Measurements from ENCODE around the gene CXCL17.
A peak's percentile ranks its signal among the peaks of the same experiment; 100 is the strongest.
"Not testable (repeated sequence)": the region's sequence is repeated elsewhere in the genome, so short reads cannot be mapped to it uniquely, and the experiment has no call there.

The CXCL17 gene

DNA sequence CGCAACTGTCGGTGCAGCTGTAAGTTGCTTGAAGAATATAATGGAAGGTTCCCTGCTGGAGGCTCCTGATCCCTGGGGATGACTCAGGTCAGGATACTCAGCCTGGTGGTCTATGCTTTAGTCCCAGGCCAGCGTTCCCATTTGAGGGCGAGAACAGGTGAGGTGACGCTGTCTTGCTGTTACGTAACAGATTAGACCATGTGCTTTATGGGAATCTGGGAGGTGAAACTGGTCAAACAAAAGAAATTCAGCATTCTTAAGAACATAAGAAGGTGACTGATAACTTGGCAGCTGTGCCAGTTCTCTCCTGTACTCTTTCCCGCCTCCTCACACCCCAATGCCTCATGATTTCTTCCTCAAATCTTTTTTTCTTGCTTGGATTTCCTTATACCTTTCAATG lies at the start of gene CXCL17:
Gene CXCL17, minus strand, starts transcription at position 114 of the 400 bp plus-strand sequence. CDS start 114 bp downstream, outside the sequence.
- no peaks in the 10 kb centered on the region for H3K4me1 Mint-ChIP-seq
- H3K4me3 Mint-ChIP-seq, result no peak within 1 kb of the TSS
- TF ChIP-seq, protein P1, sequence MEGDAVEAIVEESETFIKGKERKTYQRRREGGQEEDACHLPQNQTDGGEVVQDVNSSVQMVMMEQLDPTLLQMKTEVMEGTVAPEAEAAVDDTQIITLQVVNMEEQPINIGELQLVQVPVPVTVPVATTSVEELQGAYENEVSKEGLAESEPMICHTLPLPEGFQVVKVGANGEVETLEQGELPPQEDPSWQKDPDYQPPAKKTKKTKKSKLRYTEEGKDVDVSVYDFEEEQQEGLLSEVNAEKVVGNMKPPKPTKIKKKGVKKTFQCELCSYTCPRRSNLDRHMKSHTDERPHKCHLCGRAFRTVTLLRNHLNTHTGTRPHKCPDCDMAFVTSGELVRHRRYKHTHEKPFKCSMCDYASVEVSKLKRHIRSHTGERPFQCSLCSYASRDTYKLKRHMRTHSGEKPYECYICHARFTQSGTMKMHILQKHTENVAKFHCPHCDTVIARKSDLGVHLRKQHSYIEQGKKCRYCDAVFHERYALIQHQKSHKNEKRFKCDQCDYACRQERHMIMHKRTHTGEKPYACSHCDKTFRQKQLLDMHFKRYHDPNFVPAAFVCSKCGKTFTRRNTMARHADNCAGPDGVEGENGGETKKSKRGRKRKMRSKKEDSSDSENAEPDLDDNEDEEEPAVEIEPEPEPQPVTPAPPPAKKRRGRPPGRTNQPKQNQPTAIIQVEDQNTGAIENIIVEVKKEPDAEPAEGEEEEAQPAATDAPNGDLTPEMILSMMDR (IDR thresholded peaks at IDR 0.05; ENCODE audit: unreplicated experiment in 3 of 3), result no peak
- H3K27me3 Mint-ChIP-seq (ENCODE audit: low read depth), result no peaks in the 10 kb centered on the region
- no peaks in the 10 kb centered on the region for H3K9me3 Mint-ChIP-seq
- peak within 1 kb of the TSS in 1 of 3 experiments; percentile 37 for H3K27ac Mint-ChIP-seq
- H3K36me3 Mint-ChIP-seq (ENCODE audit: low read depth), result no peaks in the 10 kb centered on the region

DNA sequence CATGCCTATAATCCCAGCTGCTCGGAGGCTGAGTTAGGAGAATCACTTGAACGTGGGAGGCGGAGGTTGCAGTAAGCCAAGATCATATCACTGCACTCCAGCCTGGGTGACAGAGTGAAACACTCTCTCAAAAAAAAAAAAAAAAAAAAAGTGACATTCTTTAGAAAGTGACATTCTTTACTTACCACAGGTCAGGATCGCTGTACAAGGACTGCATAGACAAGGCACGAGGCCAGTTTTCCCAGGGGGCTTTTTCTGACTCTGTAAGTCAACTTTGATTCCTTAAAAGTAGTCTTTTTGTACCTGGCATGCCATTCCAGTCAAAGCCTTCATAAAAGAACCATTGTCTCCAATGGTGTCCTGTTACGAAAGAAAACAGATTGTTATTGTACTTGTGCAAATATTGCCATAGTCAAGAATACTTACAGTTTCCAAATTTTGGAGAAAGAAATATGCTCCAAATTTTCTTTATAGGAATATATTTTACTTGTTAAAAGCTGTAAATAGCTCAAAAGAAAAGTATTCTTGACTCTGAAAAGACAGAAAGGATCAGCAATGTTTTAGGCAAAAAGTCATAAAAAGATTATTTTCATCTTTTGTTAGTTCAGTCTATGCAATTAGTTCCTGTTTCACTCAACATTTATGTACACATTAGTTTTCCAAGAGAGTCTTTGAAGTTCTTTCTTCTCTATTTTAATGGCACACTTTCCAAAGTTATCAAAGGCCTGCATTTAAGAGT lies 46.2 kb upstream of the CXCL17 start:
- no peak overlapping the region for H3K27ac Mint-ChIP-seq
- no peaks in the 10 kb centered on the region for H3K4me1 Mint-ChIP-seq
- TF ChIP-seq, protein P1 (IDR thresholded peaks at IDR 0.05; ENCODE audit: unreplicated experiment in 3 of 3), result no peak
- no peaks in the 10 kb centered on the region for H3K36me3 Mint-ChIP-seq (ENCODE audit: low read depth)
- H3K27me3 Mint-ChIP-seq (ENCODE audit: low read depth), result no peaks in the 10 kb centered on the region
- H3K9me3 Mint-ChIP-seq, result no peaks in the 10 kb centered on the region
- no peak overlapping the region for H3K4me3 Mint-ChIP-seq

- Mint-ChIP-seq H3K4me1 (no peaks in the 10 kb centered on the region), H3K36me3 (ENCODE audit: low read depth) (no peaks in the 10 kb centered on the region), H3K4me3 (no peak overlapping the region), H3K27ac (no peak overlapping the region), H3K9me3 (no peaks in the 10 kb centered on the region), H3K27me3 (ENCODE audit: low read depth) (no peaks in the 10 kb centered on the region)
- TF ChIP-seq, protein P1 (IDR thresholded peaks at IDR 0.05; ENCODE audit: unreplicated experiment in 3 of 3), result no peak
Measured at GRCh38 chr19:42487798-42488178, 45.0 kb upstream of the CXCL17 start.

DNA sequence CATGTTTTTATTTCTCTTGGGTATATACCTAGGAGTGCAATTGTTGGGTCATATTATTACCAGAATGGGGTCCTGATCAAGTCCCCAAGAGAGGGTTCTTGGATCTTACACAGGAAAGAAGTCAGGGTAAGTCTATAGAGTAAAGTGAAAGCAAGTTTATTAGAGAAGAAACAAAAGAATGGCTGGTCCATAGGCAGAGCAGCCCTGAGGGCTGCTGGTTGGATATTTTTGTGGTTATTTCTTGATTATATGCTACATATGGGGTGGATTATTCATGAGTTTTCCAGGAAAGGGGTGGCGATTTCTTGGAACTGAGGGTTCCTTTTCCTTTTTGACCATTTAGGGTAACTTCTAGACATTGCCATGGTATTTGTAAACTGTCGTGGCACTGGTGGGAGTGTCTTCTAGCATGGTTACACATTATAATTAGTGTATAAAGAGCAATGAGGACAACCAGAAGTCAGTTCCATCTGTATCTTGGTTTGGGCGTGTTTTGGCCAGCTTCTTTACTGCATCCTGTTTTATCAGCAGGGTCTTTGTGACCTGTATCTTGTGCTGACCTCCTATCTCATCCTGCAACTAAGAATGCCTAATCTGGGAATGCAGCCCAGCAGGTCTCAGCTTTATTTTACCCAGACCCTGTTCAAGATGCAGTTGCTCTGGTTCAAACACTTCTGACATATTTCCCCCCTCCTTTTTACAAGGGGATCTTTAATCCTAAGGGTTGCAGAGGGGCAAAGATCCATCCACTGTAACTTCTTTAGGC lies 44.5 kb upstream of the CXCL17 start:
- no peak overlapping the region for H3K27ac Mint-ChIP-seq
- H3K36me3 Mint-ChIP-seq (ENCODE audit: low read depth), result no peaks in the 10 kb centered on the region
- TF ChIP-seq, protein P1 (IDR thresholded peaks at IDR 0.05; ENCODE audit: unreplicated experiment in 3 of 3), result no peak
- H3K4me3 Mint-ChIP-seq, result no peak overlapping the region
- H3K27me3 Mint-ChIP-seq (ENCODE audit: low read depth), result no peaks in the 10 kb centered on the region
- no peaks in the 10 kb centered on the region for H3K9me3 Mint-ChIP-seq
- H3K4me1 Mint-ChIP-seq, result no peaks in the 10 kb centered on the region

DNA sequence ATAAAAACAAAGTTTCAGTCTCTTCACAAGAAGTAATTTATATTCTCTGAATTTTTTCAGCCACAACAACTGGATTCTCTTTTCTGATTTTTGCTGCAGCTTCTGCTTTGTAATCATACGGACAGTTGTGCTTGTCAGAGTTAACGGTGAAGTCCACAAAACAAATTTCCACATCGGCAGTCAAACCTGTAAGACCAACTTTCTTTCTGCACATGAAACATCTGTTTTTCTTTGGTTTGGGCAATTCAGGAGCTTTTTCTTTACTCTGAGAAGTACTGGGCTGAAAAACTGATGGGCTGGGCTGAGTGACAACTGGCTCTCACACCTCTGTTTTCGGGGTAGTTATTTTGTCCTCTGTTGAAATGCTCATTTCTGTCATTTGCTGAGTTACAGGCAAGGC lies 42.3 kb upstream of the CXCL17 start:
- not testable (repeated sequence) for H3K27ac Mint-ChIP-seq; H3K36me3 Mint-ChIP-seq (ENCODE audit: low read depth); H3K27me3 Mint-ChIP-seq (ENCODE audit: low read depth); H3K4me3 Mint-ChIP-seq; H3K4me1 Mint-ChIP-seq; H3K9me3 Mint-ChIP-seq

GRCh38 chr19:42480335-42481095 lies 37.8 kb upstream of the CXCL17 start:
- H3K9me3 Mint-ChIP-seq, result no peaks in the 10 kb centered on the region

More at GRCh38 chr19:42480335-42481095, 37.8 kb upstream of the CXCL17 start:
- TF ChIP-seq, protein P1 (IDR thresholded peaks at IDR 0.05; ENCODE audit: unreplicated experiment in 3 of 3), result no peak
- no peaks in the 10 kb centered on the region for H3K36me3 Mint-ChIP-seq (ENCODE audit: low read depth)
- H3K27ac Mint-ChIP-seq, result no peak overlapping the region
- H3K4me3 Mint-ChIP-seq, result no peak overlapping the region
- no peaks in the 10 kb centered on the region for H3K4me1 Mint-ChIP-seq
- H3K27me3 Mint-ChIP-seq (ENCODE audit: low read depth), result no peaks in the 10 kb centered on the region

Measured in nephron (organoid).